Measurements from ENCODE around the gene CSF1R.

Gene CSF1R

DNA sequence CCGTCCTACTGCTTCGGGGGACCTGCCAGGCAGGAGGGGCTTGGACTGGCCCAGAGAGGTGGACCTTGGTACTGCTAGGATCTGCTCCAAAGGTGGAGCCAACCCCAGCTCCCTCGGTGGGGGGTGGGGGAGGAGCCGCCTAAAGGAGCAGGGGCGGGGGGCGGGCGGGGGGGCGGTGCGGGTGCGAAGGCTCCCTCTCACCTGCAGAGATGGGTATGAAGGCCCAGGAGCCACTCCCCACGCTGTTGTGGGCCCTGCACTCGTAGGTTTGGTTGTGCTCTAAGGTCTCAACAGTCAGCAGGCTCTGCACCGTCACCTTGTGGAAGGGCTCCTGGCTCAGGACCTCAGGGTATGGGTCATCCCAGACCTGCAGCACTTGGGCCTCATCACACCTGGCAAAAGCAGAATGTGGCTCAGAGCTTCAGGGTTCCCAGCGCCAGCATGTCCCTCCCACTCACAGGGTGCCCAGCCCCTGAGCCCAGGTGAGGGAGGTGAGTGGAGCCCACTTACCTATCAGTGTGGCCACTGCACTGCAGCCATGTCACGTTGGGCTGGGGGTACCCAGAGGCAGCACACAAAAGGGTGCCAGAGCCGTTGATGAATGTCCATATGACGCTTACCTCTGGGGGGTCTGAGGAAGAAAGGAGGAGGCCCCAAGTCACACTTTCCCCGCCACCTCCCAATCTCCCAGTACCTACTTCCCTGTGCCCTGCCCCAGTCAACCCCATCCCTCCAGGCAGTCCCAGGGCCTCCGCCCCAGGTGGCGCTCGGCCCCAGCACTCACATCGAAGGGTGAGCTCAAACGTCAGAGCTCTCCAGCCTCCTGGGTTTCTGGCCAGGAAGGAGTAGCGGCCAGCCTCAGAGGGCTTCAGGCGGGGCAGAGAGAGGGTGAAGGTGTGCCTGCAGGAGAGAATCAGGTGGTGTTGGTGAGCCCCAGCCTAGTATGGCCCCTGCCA, 16.4 kb downstream of the CSF1R start:
- no peak for DNase-seq

DNA sequence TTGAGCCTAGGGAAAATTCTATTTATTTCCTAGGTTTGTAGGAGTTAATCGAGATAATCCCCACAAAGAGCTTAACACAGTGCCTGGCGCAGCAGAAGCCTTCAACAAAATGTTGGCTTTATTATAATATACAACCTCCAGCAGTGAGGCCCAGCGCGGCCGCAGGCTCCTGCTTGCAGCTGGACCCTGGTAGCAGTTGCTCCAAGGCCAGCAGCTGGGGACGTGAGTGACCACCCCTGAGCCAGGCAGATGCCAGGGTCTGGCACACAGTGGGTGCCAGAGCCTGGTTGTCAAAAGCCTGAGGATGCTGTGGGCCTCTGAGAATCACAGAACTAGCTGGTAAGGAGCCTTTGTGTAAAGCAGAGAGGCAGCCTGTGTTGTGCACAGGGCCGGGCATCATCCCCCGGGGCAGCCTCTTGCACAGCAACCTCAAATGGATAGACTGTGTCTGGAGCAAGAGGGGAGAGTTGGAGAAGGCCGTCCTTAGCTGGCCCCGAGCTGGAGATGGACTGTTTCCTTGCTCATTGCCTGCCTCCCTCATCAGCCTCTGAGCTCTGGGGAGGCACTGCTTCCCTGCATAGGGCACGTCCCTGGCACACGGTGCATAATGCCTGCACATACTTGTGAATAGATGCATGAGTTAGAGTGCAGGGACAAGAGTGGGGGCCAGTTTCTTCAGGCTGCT, 17.3 kb downstream of the CSF1R start:
- DNase-seq: no peak

DNA sequence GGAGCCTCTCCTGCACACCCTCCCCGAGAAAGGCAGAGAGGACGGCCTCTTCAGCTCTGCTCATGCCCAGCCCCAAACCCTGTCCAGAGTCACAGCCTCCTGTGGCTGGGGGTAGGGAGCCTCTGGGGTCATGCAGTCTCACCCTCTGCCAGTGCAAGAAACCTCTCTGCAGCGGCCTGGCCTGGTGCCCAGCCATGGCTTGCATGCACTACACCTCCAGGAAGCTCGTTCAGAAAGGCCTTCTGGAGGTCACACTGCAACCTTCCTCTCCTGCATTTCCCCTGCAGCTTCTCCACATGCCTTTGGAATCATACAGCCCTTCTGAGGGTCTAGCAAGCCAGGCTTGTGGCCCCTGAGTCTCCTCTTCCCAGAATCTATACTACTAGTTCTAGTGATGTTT, 17.9 kb downstream of the CSF1R start:
- no peak for DNase-seq

DNA sequence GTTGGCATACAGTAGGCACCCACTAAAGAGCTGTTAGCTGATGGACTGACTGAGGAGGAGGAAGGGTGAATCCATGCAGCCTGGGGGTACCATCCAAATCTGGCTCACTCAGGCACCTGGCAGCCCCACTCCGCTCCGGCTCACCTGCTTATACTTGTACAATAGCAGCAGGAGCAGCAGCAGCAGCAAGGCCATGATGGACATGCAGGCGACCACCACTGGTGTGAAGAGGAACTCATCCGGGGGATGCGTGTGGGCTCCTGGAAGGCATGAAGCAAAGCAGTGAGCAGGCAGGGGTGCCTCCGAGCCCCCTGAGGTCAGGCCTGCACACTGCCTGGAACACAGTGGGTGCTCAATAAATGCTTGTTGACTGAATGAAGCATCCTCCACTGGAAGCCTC, 18.3 kb downstream of the CSF1R start:
- no peak for DNase-seq

GRCh38 chr5:150067405-150067960, 18.9 kb downstream of the CSF1R start:
- no peak for DNase-seq

GRCh38 chr5:150066901-150067396, 19.4 kb downstream of the CSF1R start:
- DNase-seq: no peak

- DNase-seq: no peak
These were observed 19.9 kb downstream of the CSF1R start for GRCh38 chr5:150066436-150066835.

DNA sequence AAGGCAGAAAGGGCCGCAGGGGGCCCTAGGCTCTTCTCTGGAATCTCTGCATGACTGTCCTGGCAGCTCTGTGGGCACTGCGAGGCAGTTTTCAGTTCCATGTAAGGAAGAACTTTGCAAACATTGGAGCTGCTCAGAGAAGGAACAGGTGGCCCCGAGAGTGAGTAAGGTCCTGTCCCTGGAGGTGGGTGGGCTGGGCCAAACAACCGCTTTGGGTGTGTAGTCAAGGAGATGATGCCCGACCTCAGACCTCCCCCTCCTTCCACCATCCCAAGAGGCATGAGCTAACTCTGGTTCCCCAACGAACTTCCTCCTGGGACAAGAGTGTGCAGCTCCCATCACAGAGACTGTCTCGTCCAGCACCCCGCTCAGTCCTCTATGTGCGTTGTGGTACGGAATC, 20.5 kb downstream of the CSF1R start:
- DNase-seq: no peak

- no peak for DNase-seq
These were observed 21.0 kb downstream of the CSF1R start for GRCh38 chr5:150065346-150065745.

DNA sequence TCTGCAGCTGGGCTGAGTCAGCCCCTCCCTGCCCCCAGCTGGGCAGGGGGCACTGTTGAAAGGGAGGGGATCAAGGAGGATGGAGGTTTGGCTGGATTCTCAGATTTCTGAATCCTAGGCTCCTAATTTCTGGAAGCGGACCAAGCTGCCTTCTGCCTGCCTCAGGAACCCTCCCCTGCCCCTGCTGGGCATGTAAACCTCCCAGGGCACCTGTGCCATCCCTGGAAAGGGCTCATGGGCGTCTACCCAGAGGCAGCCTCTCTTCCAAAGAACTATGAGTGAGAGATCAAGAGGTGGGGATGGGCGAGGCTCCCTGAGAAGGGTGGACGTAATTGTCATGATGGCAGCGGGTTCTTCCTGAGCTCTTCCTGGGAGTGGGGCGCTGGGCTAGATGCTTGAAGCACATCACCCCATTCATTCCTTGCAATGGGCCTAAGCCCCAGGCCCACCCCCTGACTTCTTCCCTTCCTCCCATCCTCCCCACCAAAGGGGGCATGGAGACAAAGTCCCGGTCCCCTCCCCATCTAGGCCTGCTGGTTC, 21.6 kb downstream of the CSF1R start:
- DNase-seq: no peak

DNA sequence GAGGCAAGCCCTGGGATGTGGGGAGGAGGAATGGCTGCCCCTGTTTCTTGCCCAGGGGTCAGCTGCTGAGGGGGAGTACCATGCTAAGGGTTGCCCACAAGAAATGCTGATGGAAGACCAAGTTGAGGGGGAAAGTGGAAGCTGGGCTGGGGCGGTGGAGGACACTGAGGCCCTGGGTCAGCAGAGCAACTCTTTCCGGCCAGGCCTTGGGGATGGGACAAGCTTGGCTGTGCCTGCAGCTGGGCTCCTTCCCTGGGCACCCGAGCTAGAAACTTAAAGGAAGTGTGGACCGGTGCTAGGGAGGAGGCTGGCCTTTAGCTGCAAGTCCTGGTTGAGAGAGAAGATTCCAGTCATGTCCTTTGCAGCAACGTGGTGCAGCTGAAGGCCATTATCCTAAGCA, 22.7 kb downstream of the CSF1R start:
- DNase-seq: no peak

DNA sequence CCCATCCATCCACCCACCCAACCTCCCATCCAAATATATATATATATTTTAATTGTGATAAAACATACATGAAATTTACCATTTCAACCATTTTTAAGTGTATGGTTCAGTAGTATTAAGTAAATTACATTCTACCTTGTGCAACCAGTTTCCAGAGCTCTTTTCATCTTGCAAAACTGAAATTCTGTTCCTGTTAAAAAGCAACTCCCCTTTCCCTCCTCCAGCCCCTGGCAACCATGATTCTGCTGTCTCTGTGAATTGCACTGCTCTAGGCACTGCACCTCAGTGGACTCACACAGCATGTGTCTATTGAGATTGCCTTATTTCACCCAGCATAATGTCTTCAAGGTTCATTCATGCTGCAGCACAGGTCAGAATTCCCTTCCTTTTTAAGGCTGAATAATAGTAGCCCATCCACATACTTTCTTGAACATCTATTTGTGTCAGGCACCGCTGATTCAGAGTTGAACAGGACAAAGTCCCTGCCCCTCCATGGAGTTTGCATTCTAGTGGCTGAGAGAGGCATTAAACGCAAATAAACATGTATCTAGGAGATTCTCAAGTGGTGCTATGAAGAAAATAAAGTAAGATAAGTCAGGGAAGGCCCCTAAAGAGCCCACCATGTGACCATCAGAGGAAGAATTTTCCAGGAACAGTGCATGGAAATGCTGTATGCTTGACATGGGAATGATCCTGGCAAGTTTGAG, 24.0 kb downstream of the CSF1R start:
- no peak for DNase-seq

DNA sequence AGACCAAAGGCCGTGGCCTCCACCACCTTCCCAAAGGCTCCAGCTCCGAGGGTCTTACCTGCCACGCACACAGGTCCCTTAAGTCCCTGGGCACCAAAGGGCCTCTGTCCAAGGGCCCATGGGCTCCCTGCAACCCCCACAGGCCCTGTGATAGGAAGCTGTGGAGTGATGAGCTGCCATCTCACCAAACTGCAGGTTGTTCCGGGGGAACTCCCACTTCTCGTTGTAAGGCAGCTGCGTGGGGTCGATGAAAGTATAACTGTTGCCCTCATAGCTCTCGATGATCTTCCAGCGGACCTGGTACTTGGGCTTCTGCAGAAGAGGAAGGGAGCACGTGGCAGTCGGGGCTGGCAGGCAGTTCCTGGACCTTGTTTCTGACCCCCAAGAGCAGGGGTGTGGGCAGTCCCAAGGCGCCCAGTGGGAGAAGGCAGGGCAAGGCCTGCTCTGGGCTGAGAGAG, 24.8 kb downstream of the CSF1R start:
- no peak for DNase-seq

DNA sequence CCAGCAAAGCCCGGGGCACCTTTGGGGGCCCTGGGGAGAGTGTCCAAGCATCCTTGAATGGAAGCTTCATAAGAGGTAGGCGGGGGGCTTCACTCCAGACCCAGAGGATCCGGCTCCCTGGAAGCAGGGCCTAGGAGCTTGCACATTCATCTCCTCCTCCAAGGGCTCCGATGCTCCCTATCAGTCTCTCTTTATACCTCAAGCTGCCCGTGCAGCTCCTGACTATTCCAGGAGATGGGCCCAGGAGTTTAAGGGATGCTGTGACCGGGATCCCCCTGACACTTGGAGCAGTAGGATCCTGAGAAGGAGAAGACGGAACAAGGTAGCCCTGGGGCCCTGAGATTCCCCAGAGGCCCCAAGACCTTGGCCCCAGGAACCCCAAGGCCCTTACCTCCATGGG, 25.9 kb downstream of the CSF1R start:
- no peak for DNase-seq

DNA sequence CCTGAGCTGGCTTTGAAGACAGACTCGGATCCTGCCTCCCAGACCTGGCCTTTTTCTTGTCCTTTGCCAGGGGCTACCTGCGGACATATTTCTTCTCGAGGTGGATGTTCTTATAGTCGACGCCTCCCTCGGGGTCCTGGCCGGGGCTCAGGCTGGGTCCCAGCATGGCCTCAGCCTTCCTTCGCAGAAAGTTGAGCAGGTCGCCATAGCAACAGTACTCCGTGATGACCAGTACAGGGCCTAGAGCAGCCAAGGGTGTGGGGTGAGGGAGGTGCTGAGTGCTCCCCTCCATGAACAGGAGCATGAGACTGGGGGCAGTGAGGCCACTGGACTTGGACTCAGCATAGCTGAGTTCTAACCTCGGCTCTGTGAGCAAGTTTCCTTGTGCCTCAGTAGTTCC, 26.7 kb downstream of the CSF1R start:
- DNase-seq: no peak

GRCh38 chr5:150058480-150059126, 27.8 kb downstream of the CSF1R start:
- DNase-seq: no peak

DNA sequence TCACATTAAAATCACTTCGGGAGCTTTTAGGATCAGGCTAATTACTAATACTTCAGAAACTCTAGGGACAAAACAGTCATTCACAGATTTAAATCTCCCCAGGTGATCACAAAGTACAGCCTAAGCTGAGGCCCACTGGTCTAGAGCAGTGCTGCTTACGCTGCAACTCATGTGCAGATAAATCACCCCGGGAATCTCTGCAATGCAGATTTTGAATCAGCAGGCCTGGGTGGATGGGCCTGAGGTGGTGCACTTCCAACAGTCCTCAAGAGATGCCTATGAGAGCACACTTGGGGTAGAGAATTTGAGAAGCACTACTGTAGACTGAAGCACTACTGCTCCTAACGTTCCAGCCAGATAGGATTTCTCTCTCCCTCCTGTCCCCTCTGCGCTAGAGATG, 28.4 kb downstream of the CSF1R start:
- no peak for DNase-seq

- DNase-seq: no peak
These were observed 28.8 kb downstream of the CSF1R start for GRCh38 chr5:150057511-150057910.

DNA sequence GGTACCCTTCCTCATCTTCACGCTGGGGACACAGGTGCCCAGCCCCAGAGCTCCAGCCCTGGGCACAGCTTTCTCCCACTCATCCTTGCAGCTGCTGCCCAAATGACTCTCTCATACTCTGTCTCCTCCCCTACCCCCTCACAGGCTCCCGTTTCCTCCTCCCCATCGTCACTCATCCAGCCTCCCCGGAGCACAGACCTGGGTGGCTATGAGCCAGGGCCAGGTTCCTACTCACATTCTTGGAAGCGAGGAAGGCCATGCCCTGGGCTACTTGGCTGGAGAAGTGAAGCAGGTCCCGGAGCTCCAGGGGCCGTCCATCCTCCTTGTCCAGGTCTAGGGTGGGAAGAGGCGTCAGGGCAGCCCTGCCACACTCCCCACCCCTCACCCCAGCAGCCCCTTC, 29.3 kb downstream of the CSF1R start:
- DNase-seq: no peak

GRCh38 chr5:150056075-150056443, 30.3 kb downstream of the CSF1R start:
- no peak for DNase-seq

- DNase-seq: no peak
These were observed 30.9 kb downstream of the CSF1R start for GRCh38 chr5:150055326-150056074.

DNA sequence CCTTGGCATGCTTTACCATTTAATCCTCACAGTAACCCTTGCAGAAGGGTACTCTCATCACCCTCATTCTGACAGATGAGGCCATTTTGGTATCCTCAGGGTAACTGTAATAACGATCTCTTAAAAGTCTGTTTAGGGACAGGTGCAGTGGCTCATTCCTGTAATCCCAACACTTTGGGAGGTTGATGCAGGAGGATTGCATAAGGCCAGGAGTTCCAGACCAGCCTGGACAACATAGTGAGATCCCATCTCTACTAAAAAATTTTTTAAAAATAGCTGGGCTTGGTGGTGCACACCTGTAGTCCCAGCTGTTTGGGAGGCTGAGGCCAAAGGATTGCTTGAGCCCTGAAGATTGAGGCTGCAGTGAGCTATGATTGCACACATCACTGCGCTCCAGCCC, 31.8 kb downstream of the CSF1R start:
- DNase-seq: no peak

Measured in DMS79 treated with DMSO at 0.1 percent for 48 hours (cell line).